Fibroblast of lung (primary cell): Measurements from ENCODE around the gene ASXL2. TPM values are rescaled to one million over a fixed set of nuclear protein-coding genes. Genes with fewer than 3 reads are reported as not detected.

Experiments
- DNase-seq, 2 donors: peaks; one replicate each; pipeline versions ENCODE4 v3.0.0 to v3.0.0-alpha.2; 2010; ENCODE audit warnings: low read depth in 2 of 2
- H2AFZ ChIP-seq: 2 replicates; pipeline ENCODE4 v1.5.1; 2012; ENCODE audit warnings: low read length, control low read depth, inconsistent platforms
- H3K27ac ChIP-seq: 2 replicates; pipeline ENCODE4 v1.5.1; 2011; ENCODE audit warnings: low read length, control low read depth; ENCODE audit not compliant: insufficient read depth
- H3K27me3 ChIP-seq: 2 replicates; pipeline ENCODE4 v1.5.1; 2011; ENCODE audit warnings: mild to moderate bottlenecking, low read length; ENCODE audit not compliant: control insufficient read depth, insufficient read depth
- H3K36me3 ChIP-seq: 2 replicates; pipeline ENCODE4 v1.5.1; 2011; ENCODE audit warnings: low read length; ENCODE audit not compliant: control insufficient read depth, insufficient read depth
- H3K4me1 ChIP-seq: 2 replicates; pipeline ENCODE4 v1.5.1; 2011; ENCODE audit warnings: low read length; ENCODE audit not compliant: control insufficient read depth, insufficient read depth; ENCODE audit errors: extremely low read depth
- H3K4me2 ChIP-seq: 2 replicates; pipeline ENCODE4 v1.5.1; 2011; ENCODE audit warnings: low read length, control low read depth; ENCODE audit not compliant: insufficient read depth; ENCODE audit errors: extremely low read depth
- H3K4me3 ChIP-seq, 4 experiments: fragments of 200-600 bp in 1 of 4; sonication (generic) in 1 of 4; replicated peaks in 1 of 4; 2 replicates each; pipeline ENCODE4 v1.5.1; 2011 to 2016; ENCODE audit warnings: low read length in 4 of 4, low read depth in 3 of 4, mild to moderate bottlenecking in 3 of 4, control low read depth in 2 of 4, inconsistent platforms in 1 of 4, mixed read lengths in 1 of 4; ENCODE audit not compliant: insufficient read depth in 1 of 4; ENCODE audit errors: control extremely low read depth in 1 of 4
- H3K79me2 ChIP-seq: 2 replicates; pipeline ENCODE4 v1.5.1; 2012; ENCODE audit warnings: mild to moderate bottlenecking, low read length, inconsistent platforms; ENCODE audit not compliant: control insufficient read depth, insufficient read depth
- H3K9ac ChIP-seq: 2 replicates; pipeline ENCODE4 v1.5.1; 2011; ENCODE audit warnings: mild to moderate bottlenecking, low read length, control low read depth; ENCODE audit not compliant: insufficient read depth
- H3K9me3 ChIP-seq: 2 replicates; pipeline ENCODE4 v1.5.1; 2012; ENCODE audit warnings: low read depth, low read length; ENCODE audit not compliant: control insufficient read depth, insufficient read depth
- H4K20me1 ChIP-seq: 2 replicates; pipeline ENCODE4 v1.5.1; 2011; ENCODE audit warnings: low read length; ENCODE audit not compliant: control insufficient read depth, insufficient read depth; ENCODE audit errors: extremely low read depth
- CTCF ChIP-seq, 2 donors: IDR thresholded peaks in 1 of 2; conservative IDR thresholded peaks in 1 of 2; 1 replicate in 1 of 2; 2 replicates in 1 of 2; pipeline ENCODE4 v1.5.1; 2011 to 2012; ENCODE audit warnings: low read length in 2 of 2, control low read depth in 1 of 2, inconsistent platforms in 1 of 2, low read depth in 1 of 2, mild to moderate bottlenecking in 1 of 2
- EZH2 ChIP-seq: IDR thresholded peaks from 2 replicates; pipeline ENCODE4 v1.5.1; 2012; ENCODE audit warnings: low read length, control low read depth, mild to moderate bottlenecking; ENCODE audit errors: missing control alignments
- polyA plus RNA-seq, 2 donors: library from polyadenylated mRNA; depleted of rRNA in 1 of 2; stranded (reverse) in 1 of 2; unstranded in 1 of 2; fragments of >200 nt; gene quantifications; 2 replicates each; pipeline ENCODE4 v1.2.1, GENCODE V29; 2011 to 2012; ENCODE audit warnings: missing spikeins in 1 of 2
- total RNA-seq: library from RNA; depleted of rRNA; stranded (reverse); fragments of >200 nt; gene quantifications from 2 replicates; pipeline ENCODE4 v1.2.1, GENCODE V29; 2014

ASXL2 gene
- total and polyA plus RNA-seq, 2 donors (not counting 1 experiment from before 2014, with no cell fraction given), result 5.9 to 16.6 TPM

- Histone ChIP-seq H3K79me2 (peaks cover 3% of the 10 kb centered on the region), H3K27ac (no peak overlapping the region), H3K4me2 (no peak overlapping the region), H2AFZ (no peak overlapping the region), H3K4me1 (no peaks in the 10 kb centered on the region), H4K20me1 (no peaks in the 10 kb centered on the region), H3K27me3 (no peaks in the 10 kb centered on the region), H3K9me3 (no peaks in the 10 kb centered on the region), H3K9ac (no peak overlapping the region), H3K4me3 (no peak overlapping the region), H3K36me3 (no peaks in the 10 kb centered on the region)
- DNase-seq, result peak in 1 of 2 donors; percentile 41
- TF ChIP-seq CTCF (conservative IDR thresholded peaks at IDR 0.05 in 1 of 2, IDR thresholded peaks at IDR 0.05 in 1 of 2; ENCODE audit: low read depth in 1 of 2, low read length in 2 of 2), result no peak
- no peak for TF ChIP-seq EZH2
Measured at GRCh38 chr2:25808006-25808383, 70.3 kb downstream of the ASXL2 start.

DNA sequence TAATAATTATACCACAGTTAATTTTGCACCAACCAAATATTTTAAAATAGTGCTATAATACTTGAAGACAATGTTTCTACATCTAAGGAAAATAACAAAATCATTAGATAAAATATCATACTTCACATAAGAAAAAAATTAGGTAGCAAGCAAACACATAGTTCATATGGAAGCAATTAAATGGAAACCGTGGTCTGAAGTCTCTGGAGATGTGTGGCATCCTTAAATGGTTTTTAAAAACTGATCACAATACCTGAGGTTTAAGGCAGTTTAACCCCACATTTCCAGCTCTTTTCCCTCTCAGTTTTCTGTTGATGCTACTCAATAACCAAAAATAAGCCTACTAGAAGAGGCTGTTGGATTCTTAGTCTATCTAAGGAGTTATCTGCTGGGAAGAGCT is 71.3 kb downstream of the ASXL2 start:
- no peak overlapping the region for H2AFZ ChIP-seq
- H3K27ac ChIP-seq, result no peak overlapping the region
- H3K27me3 ChIP-seq, result no peaks in the 10 kb centered on the region
- H3K4me2 ChIP-seq, result no peak overlapping the region
- no peak for DNase-seq
- H3K4me3 ChIP-seq, result no peak overlapping the region
- H3K9me3 ChIP-seq, result no peaks in the 10 kb centered on the region
- TF ChIP-seq CTCF (conservative IDR thresholded peaks at IDR 0.05 in 1 of 2, IDR thresholded peaks at IDR 0.05 in 1 of 2; ENCODE audit: low read depth in 1 of 2, low read length in 2 of 2), result no peak
- no peak for TF ChIP-seq EZH2
- no peaks in the 10 kb centered on the region for H3K36me3 ChIP-seq
- H3K4me1 ChIP-seq, result no peaks in the 10 kb centered on the region
- no peaks in the 10 kb centered on the region for H3K79me2 ChIP-seq
- no peak overlapping the region for H3K9ac ChIP-seq
- no peaks in the 10 kb centered on the region for H4K20me1 ChIP-seq

GRCh38 chr2:25805987-25806386 is 72.3 kb downstream of the ASXL2 start:
- no peak for DNase-seq
- Histone ChIP-seq H4K20me1 (no peaks in the 10 kb centered on the region), H3K4me1 (no peaks in the 10 kb centered on the region), H3K79me2 (no peaks in the 10 kb centered on the region), H3K4me3 (no peak overlapping the region), H3K36me3 (no peaks in the 10 kb centered on the region), H3K9me3 (no peaks in the 10 kb centered on the region), H3K4me2 (no peak overlapping the region), H3K27ac (no peak overlapping the region), H3K9ac (no peak overlapping the region), H3K27me3 (no peaks in the 10 kb centered on the region), H2AFZ (no peak overlapping the region)
- TF ChIP-seq CTCF (conservative IDR thresholded peaks at IDR 0.05 in 1 of 2, IDR thresholded peaks at IDR 0.05 in 1 of 2; ENCODE audit: low read depth in 1 of 2, low read length in 2 of 2), result no peak
- TF ChIP-seq EZH2, result no peak
